HCT116 (cell line): ENCODE data around the gene GNGT2.

Source experiments
- ATF3 ChIP-seq: IDR thresholded peaks from 2 replicates; pipeline ENCODE4 v1.6.1; 2012
- CEBPB ChIP-seq: IDR thresholded peaks from 2 replicates; pipeline ENCODE4 v1.6.1; 2012; ENCODE audit warnings: low read depth
- CTCF ChIP-seq, 3 experiments: fragments of 200-600 bp in 1 of 3; sonication (generic) in 1 of 3; IDR thresholded peaks in 2 of 3; conservative IDR thresholded peaks in 1 of 3; 2 replicates each; pipeline ENCODE4 v1.5.1; 2012 to 2017; ENCODE audit warnings: low read depth in 2 of 3, low read length in 2 of 3, antibody characterized with exemption in 1 of 3, borderline replicate concordance in 1 of 3, control low read depth in 1 of 3, mild to moderate bottlenecking in 1 of 3, mixed read lengths in 1 of 3, mixed run types in 1 of 3, moderate library complexity in 1 of 3; ENCODE audit not compliant: insufficient read depth in 1 of 3
- EGR1 ChIP-seq: IDR thresholded peaks from 2 replicates; pipeline ENCODE4 v1.6.1; 2012; ENCODE audit warnings: low read depth
- EZH2 ChIP-seq: fragments of 200-600 bp; sonication (generic); IDR thresholded peaks from 2 replicates; pipeline ENCODE4 v1.6.1; 2017; ENCODE audit warnings: antibody characterized with exemption, mixed run types
- POLR2A ChIP-seq: IDR thresholded peaks from 2 replicates; pipeline ENCODE4 v1.7.0; 2011; ENCODE audit warnings: borderline replicate concordance; ENCODE audit not compliant: insufficient read depth, insufficient read length; ENCODE audit errors: extremely low read depth
- POLR2AphosphoS5 ChIP-seq: IDR thresholded peaks from 2 replicates; pipeline ENCODE4 v1.6.1; 2011; ENCODE audit warnings: mild to moderate bottlenecking, low read depth, low read length, moderate library complexity
- SRF ChIP-seq: IDR thresholded peaks from 2 replicates; pipeline ENCODE4 v1.6.1; 2012; ENCODE audit warnings: low read depth
- TCF7L2 ChIP-seq: IDR thresholded peaks from 2 replicates; pipeline ENCODE4 v1.7.0; 2011; ENCODE audit warnings: borderline replicate concordance, inconsistent platforms; ENCODE audit not compliant: insufficient read depth, insufficient read length; ENCODE audit errors: extremely low read depth
- ZFX ChIP-seq: fragments of 450-650 bp; IDR thresholded peaks from 2 replicates; pipeline ENCODE4 v1.6.1; 2017

GRCh38 chr17:49224997-49225337 lies 14.6 kb upstream of the GNGT2 start:
- TF ChIP-seq CTCF (IDR thresholded peaks at IDR 0.05 in 2 of 3, conservative IDR thresholded peaks at IDR 0.05 in 1 of 3; ENCODE audit: borderline replicate concordance in 1 of 3, insufficient read depth in 1 of 3, low read depth in 2 of 3, low read length in 2 of 3) (no peak), EGR1 (no peak), TCF7L2 (no peak), CEBPB (no peak), POLR2AphosphoS5 (no peak), ZFX (no peak), POLR2A (no peak), ATF3 (no peak), EZH2 (no peak), SRF (no peak)
